PC-3 (cell line): Measurements from ENCODE around the gene BLACAT1. TPM values are rescaled to one million over a fixed set of nuclear protein-coding genes. Genes with fewer than 3 reads are reported as not detected.

Source experiments
- ATAC-seq: fragments of 200-7000 bp; cut with Tn5 transposase; 2 replicates; pipeline ENCODE4 v1.9.1; 2020; ENCODE audit warnings: mild to moderate bottlenecking, moderate library complexity
- BruUV-seq: library from RNA; stranded (reverse); fragments of 400-500 nt; replicated peaks from 2 replicates; lab custom pipeline; 2021; lab: Mats Ljungman, UMichigan
- CTCF ChIA-PET: fragments of 300-600 bp; sonication (Branson Sonifier 250); formaldehyde crosslinking; loops from one replicate; lab custom pipeline; 2022; ENCODE audit warnings: antibody characterized with exemption; lab: Charles Lee
- POLR2A ChIA-PET: fragments of 300-600 bp; sonication (Branson Sonifier 250); formaldehyde crosslinking; loops from one replicate; lab custom pipeline; 2022; ENCODE audit warnings: antibody characterized with exemption; ENCODE audit not compliant: unreplicated experiment; lab: Charles Lee
- DNase-seq: peaks from one replicate; pipeline ENCODE4 v3.0.0-alpha.2; 2015
- H2AFZ ChIP-seq: fragments of 300-600 bp; sonication (generic); 2 replicates; pipeline ENCODE4 v1.6.0; 2016; ENCODE audit warnings: antibody characterized with exemption, low read length
- H3F3A ChIP-seq: fragments of 300-600 bp; sonication (generic); one replicate; pipeline ENCODE4 v1.6.0; 2017; ENCODE audit warnings: antibody characterized with exemption, low read length, control low read depth, mild to moderate bottlenecking; ENCODE audit not compliant: unreplicated experiment
- H3K27ac ChIP-seq: fragments of 300-600 bp; sonication (generic); 2 replicates; pipeline ENCODE4 v1.5.1; 2016; ENCODE audit warnings: mild to moderate bottlenecking, low read length
- H3K27me3 ChIP-seq: fragments of 300-600 bp; sonication (generic); 2 replicates; pipeline ENCODE4 v1.6.1; 2016; ENCODE audit warnings: low read length, mixed read lengths
- H3K36me3 ChIP-seq: fragments of 300-600 bp; sonication (generic); 2 replicates; pipeline ENCODE4 v1.6.1; 2016; ENCODE audit warnings: low read depth, mixed run types, low read length, mixed read lengths
- H3K4me1 ChIP-seq: fragments of 300-600 bp; sonication (generic); 2 replicates; pipeline ENCODE4 v1.5.1; 2016; ENCODE audit warnings: low read length; ENCODE audit not compliant: insufficient read depth
- H3K4me2 ChIP-seq: fragments of 300-600 bp; sonication (generic); 2 replicates; pipeline ENCODE4 v1.6.0; 2016; ENCODE audit warnings: low read length
- H3K4me3 ChIP-seq: fragments of 300-600 bp; sonication (generic); 2 replicates; pipeline ENCODE4 v1.5.1; 2016; ENCODE audit warnings: mild to moderate bottlenecking, low read length, mixed read lengths
- H3K79me2 ChIP-seq: fragments of 300-600 bp; sonication (generic); 2 replicates; pipeline ENCODE4 v1.6.1; 2017; ENCODE audit warnings: low read length, mixed read lengths
- H3K9ac ChIP-seq: fragments of 300-600 bp; sonication (generic); 2 replicates; pipeline ENCODE4 v1.6.0; 2016; ENCODE audit warnings: mild to moderate bottlenecking, low read length
- H3K9me2 ChIP-seq: fragments of 300-600 bp; sonication (generic); replicated peaks from 2 replicates; pipeline ENCODE4 v1.6.1; 2016; ENCODE audit warnings: mixed run types, low read length, mixed read lengths
- H3K9me3 ChIP-seq: fragments of 300-600 bp; sonication (generic); 2 replicates; pipeline ENCODE4 v1.6.1; 2016; ENCODE audit warnings: low read length, mixed read lengths
- H4K20me1 ChIP-seq: fragments of 300-600 bp; sonication (generic); 2 replicates; pipeline ENCODE4 v1.6.1; 2016; ENCODE audit warnings: low read length, mixed read lengths
- CTCF ChIP-seq: fragments of 300-600 bp; sonication (generic); conservative IDR thresholded peaks from 2 replicates; pipeline ENCODE4 v1.5.1; 2017; ENCODE audit warnings: antibody characterized with exemption, low read depth, mild to moderate bottlenecking, low read length
- EZH2 ChIP-seq: fragments of 300-600 bp; sonication (generic); IDR thresholded peaks from one replicate; pipeline ENCODE4 v1.6.1; 2017; ENCODE audit warnings: antibody characterized with exemption, mild to moderate bottlenecking, low read length; ENCODE audit not compliant: unreplicated experiment
- EZH2phosphoT487 ChIP-seq: fragments of 300-600 bp; sonication (generic); IDR thresholded peaks from 2 replicates; pipeline ENCODE4 v1.6.1; 2018; ENCODE audit warnings: mild to moderate bottlenecking, antibody characterized with exemption, low read length, borderline replicate concordance
- intact Hi-C: fragments of 100-400 bp; cut with micrococcal nuclease; formaldehyde crosslinking; loops from 2 replicates; pipeline ENCODE4 v1.9.0; 2023
- total RNA-seq: library from RNA; depleted of rRNA; stranded (reverse); fragments of >200 nt; gene quantifications from 2 replicates; pipeline ENCODE4 v1.2.3, GENCODE V29; 2014

The BLACAT1 gene
- total RNA-seq, 1 experiment from 2014 or later: 1.5 TPM

DNA sequence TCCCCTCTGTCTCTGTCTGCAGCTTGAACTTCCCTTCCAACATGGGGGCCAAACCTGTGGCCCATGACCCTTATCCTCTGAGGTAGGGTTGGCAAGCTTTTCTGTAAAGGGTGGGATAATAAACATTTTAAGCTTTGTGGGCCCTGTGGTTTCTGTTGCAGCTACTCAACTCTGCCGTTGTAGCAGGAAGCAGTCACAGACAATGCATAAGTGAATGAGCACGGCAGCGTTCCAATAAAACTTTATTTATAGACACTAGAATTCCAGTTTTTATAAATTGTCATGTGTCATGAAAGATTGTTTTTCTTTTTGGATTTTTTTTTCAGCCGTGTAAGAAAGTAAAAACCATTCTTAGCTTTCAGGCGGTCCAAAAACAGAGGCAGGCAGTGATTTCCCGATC, 30.4 kb upstream of the BLACAT1 start:
- Histone ChIP-seq H3F3A (no peaks in the 10 kb centered on the region), H3K4me1 (no peaks in the 10 kb centered on the region), H3K4me2 (no peak overlapping the region), H3K27ac (no peak overlapping the region), H2AFZ (no peak overlapping the region), H3K9me3 (no peaks in the 10 kb centered on the region), H3K4me3 (no peak overlapping the region), H3K36me3 (no peaks in the 10 kb centered on the region), H4K20me1 (no peaks in the 10 kb centered on the region), H3K79me2 (no peaks in the 10 kb centered on the region), H3K27me3 (peaks cover 7% of the 10 kb centered on the region; the same call in 1 of the 2 replicates), H3K9ac (no peak overlapping the region), H3K9me2 (no peaks in the 10 kb centered on the region)
- ChIA-PET CTCF (interaction anchor here (1.1 to 1.9 kb wide), 4 partner anchors 38 to 132 kb away, joined by 3 to 45 read pairs (median 17); no protein-coding TSS in a partner anchor), POLR2A (no interaction called here)
- TF ChIP-seq EZH2phosphoT487 (no peak), CTCF (no peak), EZH2 (no peak)
- no peak for DNase-seq
- no TSS peak for BruUV-seq
- intact Hi-C loops: no loop called here
- ATAC-seq: no peak

DNA sequence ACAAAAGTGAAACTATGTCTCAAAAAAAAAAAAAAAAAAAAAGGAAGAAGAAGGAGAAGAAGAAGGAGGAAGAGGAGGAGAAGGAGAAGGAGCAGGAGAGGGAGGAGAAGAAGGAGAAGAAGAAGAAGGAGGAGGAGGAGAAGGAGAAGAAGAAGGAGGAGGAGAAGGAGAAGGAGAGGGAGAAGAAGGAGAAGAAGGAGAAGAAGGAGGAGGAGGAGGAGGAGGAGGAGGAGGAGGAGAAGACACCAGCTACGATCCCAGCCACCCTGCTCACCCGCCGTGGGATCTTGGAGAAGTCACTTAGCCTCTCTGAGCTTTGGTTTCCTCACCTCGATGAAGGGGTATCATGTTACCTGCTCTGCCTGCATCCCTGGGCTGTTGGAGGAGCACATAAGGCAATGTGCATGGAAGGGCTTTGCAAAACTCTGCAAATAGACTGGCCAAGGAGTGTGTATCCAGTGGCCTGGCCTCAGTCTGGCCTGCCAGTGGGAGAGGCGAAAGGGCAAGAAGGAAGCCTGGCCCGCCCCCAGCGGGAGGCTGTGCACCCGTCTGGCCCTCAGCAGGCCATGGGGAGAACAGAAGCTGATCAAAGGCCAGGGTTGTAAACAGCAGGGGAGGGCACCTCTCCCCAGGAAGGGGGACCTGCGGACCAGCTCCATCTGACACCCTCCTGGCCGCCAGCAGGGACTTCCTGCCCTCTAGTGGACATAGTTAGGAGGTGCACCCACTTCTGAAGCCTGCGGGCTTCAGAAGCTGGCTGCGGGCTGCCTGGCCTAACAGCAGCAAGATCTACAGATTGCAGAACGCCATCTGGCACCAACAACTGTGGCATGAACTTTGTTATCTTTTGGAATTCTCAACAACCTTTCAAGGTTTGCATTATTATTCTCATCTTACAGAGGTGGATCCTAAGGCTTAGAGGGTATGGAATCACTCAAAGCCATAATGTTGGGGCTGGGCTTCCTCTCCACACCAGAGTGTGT, 29.4 kb upstream of the BLACAT1 start:
- Histone ChIP-seq H4K20me1 (no peaks in the 10 kb centered on the region), H3K36me3 (no peaks in the 10 kb centered on the region), H3K9me2 (no peaks in the 10 kb centered on the region), H3K27ac (no peak overlapping the region), H2AFZ (no peak overlapping the region), H3K9ac (no peak overlapping the region), H3F3A (no peaks in the 10 kb centered on the region), H3K9me3 (no peaks in the 10 kb centered on the region), H3K27me3 (peaks cover 7% of the 10 kb centered on the region; the same call in 1 of the 2 replicates), H3K4me2 (no peak overlapping the region), H3K4me1 (no peaks in the 10 kb centered on the region), H3K4me3 (no peak overlapping the region), H3K79me2 (no peaks in the 10 kb centered on the region)
- ATAC-seq (peak; percentile 82), DNase-seq (peak; percentile 89)
- TF ChIP-seq CTCF (peak; percentile 99), EZH2 (no peak)
- intact Hi-C loops: loop anchor here (1.0 kb wide), 4 partner anchors 62 to 149 kb away; no protein-coding TSS in a partner anchor
- no TSS peak for BruUV-seq
- CTCF ChIA-PET: interaction anchor here (0.6 to 1.9 kb wide), 23 partner anchors 19 to 212 kb away, joined by 3 to 45 read pairs (median 5); no protein-coding TSS in a partner anchor
- POLR2A ChIA-PET: no interaction called here
